ENCODE data around the gene IRF4. TPM values are rescaled to one million over a fixed set of nuclear protein-coding genes. Genes with fewer than 3 reads are reported as not detected.

IRF4 gene
- total RNA-seq, 1 experiment from 2014 or later: 0.72 TPM

- in situ Hi-C loops (cut with HindIII; ENCODE audit: low pct_unique_long_range_greater_than_20kb, low sequenced_read_pairs): no loop called here
Observed at GRCh38 chr6:456887-457286, 65.3 kb downstream of the IRF4 start.

More at GRCh38 chr6:456887-457286, 65.3 kb downstream of the IRF4 start:
- Histone ChIP-seq H3K27me3 (ENCODE audit: control insufficient read depth, insufficient read depth, low read length) (peaks cover 11% of the 10 kb centered on the region), H3K4me3 (ENCODE audit: low read depth in 2 of 2, low read length in 2 of 2) (no peak overlapping the region), H3K27ac (ENCODE audit: low read length) (no peak overlapping the region), H3K4me1 (ENCODE audit: control insufficient read depth, insufficient read depth, low read length) (no peaks in the 10 kb centered on the region), H3K9me3 (ENCODE audit: control insufficient read depth, insufficient read depth, low read depth, low read length) (no peaks in the 10 kb centered on the region), H3K36me3 (ENCODE audit: control insufficient read depth, insufficient read depth, low read length) (no peaks in the 10 kb centered on the region)
- TF ChIP-seq SIN3A (IDR thresholded peaks at IDR 0.05; ENCODE audit: borderline replicate concordance, insufficient read depth, low read depth, low read length) (no peak), POLR2AphosphoS5 (IDR thresholded peaks at IDR 0.05; ENCODE audit: low read depth, low read length) (no peak), REST (IDR thresholded peaks at IDR 0.05; ENCODE audit: insufficient read depth in 1 of 2, low read depth in 2 of 2, low read length in 1 of 2) (no peak), CTCF (IDR thresholded peaks at IDR 0.05) (no peak), TCF7L2 (IDR thresholded peaks at IDR 0.05; ENCODE audit: low read depth, low read length) (no peak)
- ATAC-seq (no peak), DNase-seq (ENCODE audit: low read depth, low spot score) (no peak)
- CTCF ChIA-PET: no interaction called here
- POLR2A ChIA-PET: no interaction called here
- intact Hi-C loops (cut with micrococcal nuclease; ENCODE audit: unreplicated experiment): no loop called here
- BruUV-seq (replicated peaks): no TSS peak

Other genes starting within 250 kb of the IRF4 start
- gene DUSP22, start 99.3 kb upstream of the IRF4 start, total RNA-seq (2021; ENCODE audit: unreplicated experiment): 34.8 TPM

Measured in Panc1 (cell line).